Measurements from ENCODE around the gene ZNF429. TPM values are rescaled to one million over a fixed set of nuclear protein-coding genes. Genes with fewer than 3 reads are reported as not detected.

Gene ZNF429
- total RNA-seq = 3.3 and 4.4 TPM in 2 replicates

GRCh38 chr19:21505459-21506451 lies at the start of gene ZNF429:
TSS of gene ZNF429 (plus strand) at chr19:21505602. CDS start at chr19:21505772, 170 bp downstream.

Other genes with a start within 250 kb of the ZNF429 start
- 9.1 and 9.9 TPM in 2 replicates for gene ZNF708, start 176.2 kb upstream of the ZNF429 start, total RNA-seq
- 7.5 and 8.2 TPM in 2 replicates for gene ZNF738, start 146.6 kb upstream of the ZNF429 start, total RNA-seq
- 12.9 and 13.1 TPM in 2 replicates for gene ZNF493, start 108.5 kb upstream of the ZNF429 start, total RNA-seq

Measured in vein endothelial cell (primary cell).